Activated naive CD4-positive, alpha-beta T cell (primary cell): Measurements from ENCODE around the gene SNX25.
"Not testable (repeated sequence)": the region's sequence is repeated elsewhere in the genome, so short reads cannot be mapped to it uniquely, and the experiment has no call there.

Experiments used
- DNase-seq, 4 experiments: peaks; one replicate each; lab custom pipeline; 2025; lab: John Stamatoyannopoulos, UW

SNX25 gene

GRCh38 chr4:185344743-185345538, 135.5 kb downstream of the SNX25 start:
- no peak for DNase-seq

DNA sequence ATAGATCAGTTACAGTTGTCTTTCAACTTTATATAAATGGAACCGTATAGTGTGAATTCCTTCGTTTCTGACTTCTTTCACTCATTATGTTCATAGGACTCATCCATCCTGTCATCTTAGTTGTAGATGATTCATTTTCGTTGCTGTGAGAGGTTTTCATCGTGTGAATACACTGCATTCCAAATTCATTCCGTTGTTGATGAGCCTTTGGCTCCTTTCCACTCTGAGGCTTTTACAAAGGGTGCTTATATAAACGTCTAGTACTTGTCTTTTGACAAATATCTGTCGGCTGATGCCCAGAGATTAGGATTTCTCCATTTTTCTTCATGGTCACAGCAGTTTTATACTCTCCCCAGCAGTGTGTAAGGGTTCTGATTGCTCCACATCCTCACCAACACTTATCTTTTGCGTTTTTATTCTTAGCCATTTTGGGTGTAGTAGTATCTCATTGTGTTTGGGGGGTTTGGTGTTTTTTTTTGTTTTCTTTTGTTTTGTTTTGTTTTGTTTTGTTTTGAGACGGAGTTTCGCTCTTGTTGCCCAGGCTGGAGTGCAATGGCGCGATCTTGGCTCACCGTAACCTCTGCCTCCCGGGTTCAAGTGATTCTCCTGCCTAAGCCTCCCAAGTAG, 137.7 kb downstream of the SNX25 start:
- no peak for DNase-seq

GRCh38 chr4:185351691-185352090, 142.3 kb downstream of the SNX25 start:
- DNase-seq: no peak

- no peak for DNase-seq
Observed at GRCh38 chr4:185352202-185352601, 142.8 kb downstream of the SNX25 start.

GRCh38 chr4:185352741-185353140, 143.3 kb downstream of the SNX25 start:
- no peak for DNase-seq

DNA sequence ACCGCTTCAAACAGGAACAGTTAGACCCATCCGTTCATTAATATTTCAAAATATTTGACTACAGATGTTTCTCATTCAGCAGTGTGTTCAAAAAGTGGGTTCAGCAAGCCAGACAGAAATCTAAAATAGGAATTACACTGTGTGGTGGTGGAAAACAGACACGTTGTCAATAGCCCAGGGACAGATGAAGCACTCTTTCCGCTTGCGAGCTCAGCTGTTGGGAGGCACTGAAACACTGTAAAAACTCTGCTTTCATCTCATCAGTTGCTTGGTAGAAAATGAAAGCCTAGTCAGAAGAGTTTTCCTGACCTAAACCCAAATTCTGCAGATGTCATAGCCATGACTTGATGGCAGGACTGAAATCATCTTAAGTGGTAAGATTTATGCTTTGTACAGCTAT, 147.8 kb downstream of the SNX25 start:
- DNase-seq: no peak

- DNase-seq: no peak
Observed at GRCh38 chr4:185357733-185358440, 148.5 kb downstream of the SNX25 start.

DNA sequence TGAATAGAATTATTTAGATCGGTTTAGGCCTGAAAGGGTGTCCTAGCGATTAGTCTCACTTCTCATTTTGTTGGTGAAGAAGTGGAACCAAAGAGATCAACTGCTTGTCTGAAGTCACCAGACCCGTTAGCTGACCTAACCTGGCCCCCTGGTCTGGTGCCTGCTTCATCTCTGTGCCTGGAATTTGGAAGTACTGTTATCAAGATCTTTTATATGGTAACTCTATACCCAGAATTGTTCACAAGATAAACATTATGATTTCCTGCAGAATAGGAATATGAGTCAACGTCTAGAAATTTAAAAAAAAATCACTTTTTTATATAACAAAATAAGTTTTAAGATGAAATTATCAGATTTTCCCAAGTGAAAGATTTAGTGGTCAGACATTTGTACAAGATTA, 149.1 kb downstream of the SNX25 start:
- no peak for DNase-seq

- DNase-seq: no peak
Observed at GRCh38 chr4:185358959-185359358, 149.6 kb downstream of the SNX25 start.

DNA sequence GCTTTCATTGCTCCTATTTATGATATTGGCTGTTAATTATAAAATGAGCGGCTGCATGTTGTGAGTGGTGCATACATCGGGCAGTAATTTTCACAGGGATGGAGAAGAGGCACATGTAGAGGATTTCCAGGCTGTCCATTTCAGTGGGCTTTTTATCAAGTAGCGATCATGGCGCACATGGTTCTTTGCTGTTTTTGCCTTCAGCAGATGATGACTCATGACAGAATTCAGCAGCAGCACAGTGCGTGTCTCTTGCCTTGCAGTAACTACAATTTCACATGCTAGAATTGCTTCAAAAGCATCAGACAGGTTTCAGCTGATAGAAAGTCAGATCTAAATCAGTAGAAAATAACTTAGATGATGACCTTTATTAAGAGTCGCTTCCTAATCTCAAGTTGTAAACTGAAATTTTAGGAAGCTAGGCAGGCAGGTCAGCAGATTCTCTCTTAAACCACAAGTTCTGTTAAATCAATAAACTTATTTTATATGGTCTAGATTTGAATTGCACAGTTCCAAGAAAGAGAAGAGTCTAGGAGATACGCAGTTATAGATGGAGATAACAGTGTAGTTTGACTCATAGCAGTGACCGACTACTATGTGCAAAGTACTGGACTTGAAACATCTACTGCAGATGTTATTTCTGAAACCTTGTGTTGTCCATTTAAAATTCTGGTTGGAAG, 150.5 kb downstream of the SNX25 start:
- no peak for DNase-seq

- no peak for DNase-seq
Observed at GRCh38 chr4:185361872-185362271, 152.5 kb downstream of the SNX25 start.

GRCh38 chr4:185362570-185362969, 153.2 kb downstream of the SNX25 start:
- not testable (repeated sequence) for DNase-seq

- DNase-seq: no peak
Observed at GRCh38 chr4:185363251-185363650, 153.9 kb downstream of the SNX25 start.

- DNase-seq: no peak
Observed at GRCh38 chr4:185364886-185365285, 155.5 kb downstream of the SNX25 start.

- DNase-seq: no peak
Observed at GRCh38 chr4:185369731-185370130, 160.3 kb downstream of the SNX25 start.

DNA sequence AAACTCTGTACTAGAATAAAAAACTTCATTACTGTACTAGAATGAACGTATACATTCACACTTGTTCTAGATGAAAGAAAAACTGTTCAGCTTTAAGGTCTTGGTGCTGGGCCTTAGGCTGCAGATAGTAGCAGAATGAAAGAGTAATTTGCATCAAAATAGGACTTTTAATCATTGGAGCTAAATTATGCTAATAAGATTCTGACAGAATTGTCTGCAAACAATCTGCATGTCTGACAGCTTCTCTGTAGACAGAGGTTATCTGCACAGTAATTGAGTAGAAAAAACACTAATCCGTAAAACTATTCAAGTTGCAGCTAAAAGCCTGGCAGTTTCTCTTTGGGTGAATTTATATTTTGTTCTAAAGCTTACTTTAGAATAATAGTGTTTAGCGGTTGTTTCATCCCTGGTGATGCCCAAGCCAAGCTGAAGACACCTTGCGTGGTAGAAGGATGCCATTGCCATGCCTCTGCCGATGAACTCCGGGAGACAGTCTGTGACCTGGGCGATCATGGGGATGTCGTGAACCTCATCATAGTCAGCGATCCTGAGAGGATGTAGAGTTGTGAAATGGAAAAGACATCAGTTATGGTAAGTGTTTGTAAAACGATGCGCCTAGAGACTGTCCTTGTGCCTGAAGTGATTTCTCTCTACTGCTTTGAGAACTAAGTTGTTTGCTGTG, 161.0 kb downstream of the SNX25 start:
- DNase-seq: no peak

DNA sequence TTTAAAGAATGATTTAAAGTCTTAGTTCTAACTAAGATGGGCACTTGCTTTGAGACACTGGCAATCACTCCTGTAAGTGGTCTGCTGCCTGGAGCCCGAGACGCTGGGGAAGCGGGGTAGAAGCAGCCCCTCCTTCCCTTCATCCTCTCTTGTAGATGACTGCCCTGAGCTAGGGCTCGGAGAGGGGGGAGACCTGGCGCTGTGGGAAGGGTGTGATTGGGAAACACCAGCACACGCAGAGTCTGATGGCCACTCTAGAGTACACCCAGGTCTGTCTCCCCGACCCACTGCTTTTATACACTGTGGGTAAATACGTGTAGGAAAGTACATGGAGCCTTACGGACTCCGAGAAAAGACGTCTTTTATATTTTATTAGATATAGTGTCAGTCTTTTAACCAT, 162.3 kb downstream of the SNX25 start:
- no peak for DNase-seq

DNA sequence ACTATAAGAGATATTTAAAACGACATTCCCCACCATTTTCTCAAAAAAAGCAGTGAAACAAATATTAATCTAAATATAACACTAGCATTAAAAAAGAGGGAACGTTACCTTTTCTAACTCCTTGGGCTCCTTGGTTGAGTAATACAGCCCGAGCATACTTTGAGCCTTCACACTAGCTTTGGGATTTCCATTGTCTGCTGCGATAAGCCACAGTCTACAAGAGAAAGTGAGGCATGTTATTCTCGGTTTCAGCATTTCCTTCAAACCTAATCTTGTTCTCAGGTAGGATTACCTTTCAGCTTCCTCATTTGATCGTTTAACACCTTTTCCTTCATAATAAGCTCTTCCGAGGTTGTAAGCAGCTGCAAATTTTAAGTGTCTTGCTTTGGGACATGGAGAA, 164.6 kb downstream of the SNX25 start:
- DNase-seq: no peak

DNA sequence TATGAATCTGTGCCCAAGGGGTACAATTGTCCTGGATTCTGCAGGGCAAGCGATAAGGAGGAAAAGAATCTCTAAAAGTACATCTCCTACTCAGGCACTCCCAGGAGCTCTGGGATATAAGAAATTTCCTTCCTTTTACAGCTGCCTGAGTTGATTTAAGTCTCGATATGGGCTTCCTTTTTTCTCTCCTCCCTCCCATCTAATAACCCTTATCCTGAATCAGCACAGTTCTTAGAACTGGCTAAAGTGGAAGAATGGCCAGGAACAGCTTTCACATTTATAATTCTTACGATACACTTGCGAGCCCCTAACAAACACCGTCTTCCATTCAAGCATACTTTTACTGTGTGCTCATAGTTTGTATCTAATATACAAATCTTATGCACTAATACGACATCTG, 165.2 kb downstream of the SNX25 start:
- DNase-seq: no peak

- no peak for DNase-seq
Observed at GRCh38 chr4:185378264-185378663, 168.9 kb downstream of the SNX25 start.

- no peak for DNase-seq
Observed at GRCh38 chr4:185379326-185380295, 170.2 kb downstream of the SNX25 start.
